C4-2B (cell line): ENCODE data around the gene CACNA2D1.

Source experiments
- CTCF ChIP-seq: fragments of 450-650 bp; conservative IDR thresholded peaks from 2 replicates; pipeline ENCODE4 v1.5.1; 2017; ENCODE audit warnings: mild to moderate bottlenecking
- ZFX ChIP-seq: fragments of 450-650 bp; IDR thresholded peaks from 2 replicates; pipeline ENCODE4 v1.6.1; 2017

- TF ChIP-seq CTCF (no peak), ZFX (no peak)
Measured at GRCh38 chr7:82388138-82388537, 55.4 kb downstream of the CACNA2D1 start.
